Measurements from ENCODE around the gene GAL3ST2. TPM values are rescaled to one million over a fixed set of nuclear protein-coding genes. Genes with fewer than 3 reads are reported as not detected.

Gene GAL3ST2
- total RNA-seq, 4 donors from 2014 or later, result 0.80 to 3.3 TPM; not detected in 2

DNA sequence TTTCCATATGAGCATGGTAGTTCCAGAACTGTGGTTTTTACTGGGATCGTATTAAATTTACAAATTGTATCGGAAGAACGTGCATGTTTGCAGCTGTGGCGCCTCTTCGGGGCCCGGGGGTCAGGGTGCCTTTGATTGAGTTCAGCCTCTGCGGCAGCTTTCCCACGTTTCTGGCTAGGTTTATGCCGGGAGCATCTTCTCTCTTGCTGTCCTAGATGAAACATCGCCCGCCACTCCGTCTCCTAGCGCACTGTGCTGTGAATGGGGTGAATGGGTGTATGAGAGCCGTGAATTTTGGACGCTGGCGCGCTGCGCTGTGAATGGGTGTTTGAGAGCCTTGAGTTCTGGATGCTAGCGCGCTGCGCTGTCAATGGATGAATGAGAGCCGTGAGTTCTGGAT, 69.8 kb downstream of the GAL3ST2 start:
- no peak for DNase-seq
- Histone ChIP-seq H3K27ac (no peak overlapping the region), H3K27me3 (no peaks in the 10 kb centered on the region), H3K9me3 (no peaks in the 10 kb centered on the region), H3K36me3 (no peaks in the 10 kb centered on the region), H3K4me3 (no peak overlapping the region), H3K4me1 (peaks cover 0 to 22% (median 9%) of the 10 kb centered on the region in 4 donors)
- no peak for TF ChIP-seq CTCF (IDR thresholded peaks at IDR 0.05)

DNA sequence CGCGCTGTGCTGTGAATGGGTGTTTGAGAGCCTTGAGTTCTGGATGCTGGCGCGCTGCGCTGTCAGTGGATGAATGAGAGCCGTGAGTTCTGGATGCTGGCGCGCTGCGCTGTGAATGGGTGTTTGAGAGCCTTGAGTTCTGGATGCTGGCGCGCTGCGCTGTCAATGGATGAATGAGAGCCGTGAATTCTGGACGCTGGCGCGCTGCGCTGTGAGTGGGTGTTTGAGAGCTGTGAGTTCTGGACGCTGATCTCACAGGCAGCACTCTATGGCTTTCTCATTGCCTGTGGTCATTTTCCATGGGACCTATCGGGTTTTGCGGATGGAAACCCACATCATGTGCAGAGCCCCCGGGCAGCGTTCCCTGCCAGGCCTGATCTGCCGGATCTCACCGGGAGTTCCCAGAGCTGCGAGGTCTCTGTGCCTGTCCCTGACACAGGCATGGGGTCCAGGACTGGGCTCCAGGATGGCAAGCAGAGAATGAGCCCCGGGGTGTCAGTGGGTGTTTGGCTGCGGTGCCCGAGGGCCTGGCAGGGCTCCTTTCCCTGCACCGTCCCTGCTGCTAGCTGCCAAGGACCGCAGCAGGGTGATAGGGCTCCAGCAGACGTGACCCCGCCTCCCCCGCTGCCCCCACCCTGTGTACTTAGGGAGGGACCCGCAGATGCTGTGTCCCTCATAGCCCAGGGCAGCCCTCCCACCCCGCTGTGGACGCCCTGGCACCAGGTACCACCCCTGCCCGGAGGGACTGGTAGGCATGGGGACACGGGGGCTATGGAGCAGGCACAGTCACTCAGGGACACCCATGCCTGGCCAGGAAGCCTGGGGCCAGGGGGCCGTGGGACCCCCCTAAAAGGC, 72.4 kb downstream of the GAL3ST2 start:
- Histone ChIP-seq H3K9me3 (no peaks in the 10 kb centered on the region), H3K4me1 (peaks cover 0 to 16% (median 4%) of the 10 kb centered on the region in 4 donors), H3K27me3 (no peaks in the 10 kb centered on the region), H3K27ac (no peak overlapping the region), H3K36me3 (no peaks in the 10 kb centered on the region), H3K4me3 (no peak overlapping the region)
- peak in 1 of 3 donors; percentile 1 for DNase-seq
- TF ChIP-seq CTCF (IDR thresholded peaks at IDR 0.05), result no peak
- no peak for TF ChIP-seq POLR2A (IDR thresholded peaks at IDR 0.05)

- no peak overlapping the region for H3K4me3 ChIP-seq
- H3K9me3 ChIP-seq, result no peaks in the 10 kb centered on the region
- no peaks in the 10 kb centered on the region for H3K36me3 ChIP-seq
- no peaks in the 10 kb centered on the region for H3K27me3 ChIP-seq
- H3K27ac ChIP-seq, result no peak overlapping the region
- DNase-seq, result peak in 2 of 3 donors; percentile 13 to 24
- peaks cover 0 to 7% (median under 1%) of the 10 kb centered on the region in 4 donors for H3K4me1 ChIP-seq
- TF ChIP-seq CTCF (IDR thresholded peaks at IDR 0.05) (no peak), POLR2A (IDR thresholded peaks at IDR 0.05) (no peak)
These were observed 73.3 kb downstream of the GAL3ST2 start for GRCh38 chr2:241849616-241850543.

- Histone ChIP-seq H3K27me3 (no peaks in the 10 kb centered on the region), H3K27ac (no peak overlapping the region), H3K4me1 (no peaks in the 10 kb centered on the region), H3K4me3 (no peak overlapping the region), H3K36me3 (no peaks in the 10 kb centered on the region), H3K9me3 (no peaks in the 10 kb centered on the region)
- no peak for TF ChIP-seq CTCF (IDR thresholded peaks at IDR 0.05)
- no peak for TF ChIP-seq POLR2A (IDR thresholded peaks at IDR 0.05)
- peak in 2 of 3 donors; percentile 1 to 44 for DNase-seq
These were observed 74.1 kb downstream of the GAL3ST2 start for GRCh38 chr2:241850544-241851324.

All from Peyer's patch (tissue), 4 donors.